Left forelimb (tissue), 1 donor: ENCODE data around the gene PHEX.
"Not testable (repeated sequence)": the region's sequence is repeated elsewhere in the genome, so short reads cannot be mapped to it uniquely, and the experiment has no call there.

Experiments
- DNase-seq: peaks from one replicate; pipeline ENCODE4 v3.0.0-alpha.2; 2018; ENCODE audit warnings: low spot score

PHEX gene

DNA sequence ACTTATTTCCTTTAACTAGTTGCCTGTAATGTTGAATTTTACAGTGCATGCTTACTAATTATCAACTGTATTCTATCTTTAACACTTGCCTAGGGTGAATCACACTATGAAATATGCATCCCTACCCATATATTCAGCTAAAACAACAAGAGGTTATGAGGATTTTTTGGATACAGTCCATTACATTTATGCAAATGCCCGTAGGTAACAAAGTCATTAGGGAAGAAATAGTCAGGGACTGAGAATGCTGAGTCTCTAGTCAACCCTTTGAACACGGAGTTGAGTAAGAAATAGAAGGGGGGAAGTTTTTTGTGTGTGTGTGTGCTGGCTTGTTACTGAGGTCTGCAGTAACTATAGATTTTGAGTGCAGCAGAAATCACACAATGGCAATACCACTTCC is 214.5 kb downstream of the PHEX start:
- DNase-seq, result no peak

- no peak for DNase-seq
These were observed 215.0 kb downstream of the PHEX start for GRCh38 chrX:22247169-22247568.

- DNase-seq, result no peak
These were observed 216.3 kb downstream of the PHEX start for GRCh38 chrX:22248401-22248800.

DNA sequence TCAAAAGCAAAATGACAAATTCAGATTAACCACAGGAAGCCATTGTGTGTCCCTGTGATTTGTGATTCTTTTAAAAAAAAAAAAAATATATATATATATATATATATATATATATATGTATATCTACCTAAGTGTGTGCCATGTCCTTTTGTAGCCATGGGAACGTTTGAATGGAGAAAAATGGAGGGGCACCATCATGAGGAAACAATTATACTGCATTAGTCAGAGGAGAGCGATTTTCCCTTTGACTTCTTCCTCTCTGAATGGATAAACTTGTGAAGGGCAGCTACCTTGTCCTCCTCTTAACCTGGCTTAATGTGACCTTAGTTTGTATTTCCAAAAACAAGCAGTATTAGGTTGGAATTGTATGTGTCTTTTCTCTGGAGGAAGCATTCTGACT is 217.2 kb downstream of the PHEX start:
- DNase-seq, result no peak

- no peak for DNase-seq
These were observed 236.6 kb downstream of the PHEX start for GRCh38 chrX:22268706-22269105.

DNA sequence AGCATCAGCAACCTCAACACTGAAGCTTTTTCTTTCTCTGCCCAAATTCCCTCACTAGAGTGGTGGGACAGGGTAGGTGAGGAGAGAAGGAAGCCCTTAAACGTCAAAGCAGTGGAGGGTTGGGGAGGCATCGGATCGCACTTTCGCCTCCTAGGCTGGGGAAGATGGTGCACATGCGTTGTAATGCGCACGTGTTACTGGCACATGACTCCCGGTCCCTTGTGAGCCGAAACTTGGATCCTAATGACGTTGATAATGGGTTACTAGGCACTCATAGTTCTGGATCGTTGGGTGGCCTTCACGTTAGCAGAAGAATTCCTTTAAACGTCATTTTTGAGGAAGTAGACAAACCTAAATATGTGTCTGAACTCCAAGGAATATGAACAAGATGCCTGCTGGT is 240.5 kb downstream of the PHEX start, which contains the start of gene CBLL2:
TSS of gene CBLL2 (plus strand) at position 301 of the 400 bp plus-strand sequence. CDS start at position 380, 79 bp downstream.
- DNase-seq, result no peak

- no peak for DNase-seq
These were observed 241.7 kb downstream of the PHEX start for GRCh38 chrX:22273714-22274317.

GRCh38 chrX:22276781-22277180 is 244.7 kb downstream of the PHEX start:
- no peak for DNase-seq

DNA sequence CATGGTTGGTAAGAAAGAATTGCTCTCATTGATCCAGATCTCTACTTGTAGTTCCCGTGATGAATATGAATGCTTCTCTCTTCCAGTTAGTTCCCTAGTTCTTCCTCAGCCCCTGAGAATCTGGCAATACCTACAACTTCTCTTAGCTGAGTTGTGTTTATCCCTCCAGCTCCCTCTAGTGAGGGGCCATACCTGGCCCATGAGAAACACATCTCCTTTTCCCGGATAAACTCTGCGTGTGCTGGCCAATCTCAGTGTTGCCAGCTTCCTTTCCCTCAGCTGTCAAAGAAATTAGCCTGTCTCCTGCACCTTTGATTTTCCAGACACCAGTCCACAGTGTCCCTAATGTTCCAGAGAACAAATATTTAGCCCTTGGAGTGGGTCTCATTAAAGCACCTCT is 246.2 kb downstream of the PHEX start:
- DNase-seq, result no peak

GRCh38 chrX:22289209-22289608 is 257.1 kb downstream of the PHEX start:
- DNase-seq, result not testable (repeated sequence)

GRCh38 chrX:22296871-22297270 is 264.7 kb downstream of the PHEX start:
- no peak for DNase-seq

DNA sequence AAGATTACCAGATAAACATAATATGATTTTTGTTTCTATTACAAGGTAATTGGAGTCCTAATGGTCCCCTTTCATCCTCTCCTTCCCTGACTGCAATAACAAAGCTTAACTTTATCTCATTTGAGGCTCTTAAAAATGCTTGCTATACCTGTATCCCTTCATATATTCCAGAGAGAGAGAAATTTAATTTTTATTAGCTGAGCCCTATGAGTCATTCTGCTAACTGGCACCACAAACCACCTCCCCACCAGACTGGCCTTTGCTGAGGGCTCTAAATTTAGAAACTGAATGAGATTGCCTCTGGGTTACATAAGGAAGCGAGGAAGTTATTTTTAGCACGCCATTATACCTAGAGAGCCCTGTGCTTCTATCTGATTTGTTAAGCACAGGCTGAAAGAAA is 268.0 kb downstream of the PHEX start:
- no peak for DNase-seq
